Activated CD4-positive, alpha-beta T cell treated with anti-CD3 and anti-CD28 coated beads for 1 hour (primary cell): Measurements from ENCODE around the gene MT3.
"Not testable (repeated sequence)": the region's sequence is repeated elsewhere in the genome, so short reads cannot be mapped to it uniquely, and the experiment has no call there.

Experiments
- DNase-seq: peaks from one replicate; pipeline ENCODE4 v3.0.0-alpha.2; 2020

MT3 gene

DNA sequence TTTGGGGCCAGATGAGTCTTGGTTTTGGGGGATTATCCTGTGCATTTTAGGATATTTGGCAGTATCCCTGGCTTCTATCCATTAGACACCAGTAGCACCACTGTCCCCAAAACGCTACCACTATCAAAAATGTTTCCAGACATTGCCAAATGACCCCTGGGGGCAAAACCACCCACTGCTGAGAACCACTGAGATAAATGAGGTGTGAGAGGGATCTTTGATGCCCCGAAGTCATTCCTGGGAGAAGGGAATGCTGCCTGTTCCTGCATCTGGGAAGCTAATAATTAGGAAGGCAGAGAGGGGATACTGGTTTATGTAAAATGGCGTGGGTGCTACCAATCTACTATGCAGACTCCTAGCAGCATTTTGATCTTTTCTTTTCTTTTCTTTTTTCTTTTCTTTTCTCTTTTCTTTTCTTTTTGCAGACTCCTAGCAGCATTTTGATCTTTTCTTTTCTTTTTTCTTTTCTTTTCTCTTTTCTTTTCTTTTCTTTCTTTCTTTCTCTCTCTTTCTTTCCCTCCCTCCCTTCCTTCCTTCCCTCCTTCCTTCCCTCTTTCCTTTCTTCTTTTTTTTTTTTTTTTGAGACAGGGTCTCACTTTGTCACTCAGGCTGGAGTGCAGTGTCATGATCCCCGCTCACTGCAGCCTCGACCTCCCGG is 8.8 kb upstream of the MT3 start:
- DNase-seq, result no peak

- DNase-seq, result not testable (repeated sequence)
These were observed 6.4 kb upstream of the MT3 start for GRCh38 chr16:56582911-56583310.

GRCh38 chr16:56583351-56584168 is 5.8 kb upstream of the MT3 start:
- no peak for DNase-seq

- no peak for DNase-seq
These were observed 5.1 kb upstream of the MT3 start for GRCh38 chr16:56584276-56584675.

DNA sequence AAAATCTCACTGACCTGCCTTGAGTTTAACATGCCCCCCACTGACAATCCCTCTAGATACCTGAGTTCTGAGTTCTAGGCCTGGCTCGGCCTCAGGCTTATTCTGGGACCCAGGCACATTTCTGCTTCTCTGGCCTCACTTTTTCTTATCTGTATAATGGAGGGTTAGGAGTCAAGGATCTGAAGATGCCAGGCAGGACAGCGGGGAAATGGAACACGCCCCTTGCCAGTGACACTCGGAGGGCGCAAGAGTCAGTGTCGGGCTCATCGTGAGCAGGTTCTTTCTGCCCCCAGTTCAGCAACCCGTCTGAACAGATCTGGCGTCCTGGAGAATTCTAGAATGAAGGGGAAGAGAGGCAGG is 567 bp upstream of the MT3 start:
- no peak for DNase-seq

DNA sequence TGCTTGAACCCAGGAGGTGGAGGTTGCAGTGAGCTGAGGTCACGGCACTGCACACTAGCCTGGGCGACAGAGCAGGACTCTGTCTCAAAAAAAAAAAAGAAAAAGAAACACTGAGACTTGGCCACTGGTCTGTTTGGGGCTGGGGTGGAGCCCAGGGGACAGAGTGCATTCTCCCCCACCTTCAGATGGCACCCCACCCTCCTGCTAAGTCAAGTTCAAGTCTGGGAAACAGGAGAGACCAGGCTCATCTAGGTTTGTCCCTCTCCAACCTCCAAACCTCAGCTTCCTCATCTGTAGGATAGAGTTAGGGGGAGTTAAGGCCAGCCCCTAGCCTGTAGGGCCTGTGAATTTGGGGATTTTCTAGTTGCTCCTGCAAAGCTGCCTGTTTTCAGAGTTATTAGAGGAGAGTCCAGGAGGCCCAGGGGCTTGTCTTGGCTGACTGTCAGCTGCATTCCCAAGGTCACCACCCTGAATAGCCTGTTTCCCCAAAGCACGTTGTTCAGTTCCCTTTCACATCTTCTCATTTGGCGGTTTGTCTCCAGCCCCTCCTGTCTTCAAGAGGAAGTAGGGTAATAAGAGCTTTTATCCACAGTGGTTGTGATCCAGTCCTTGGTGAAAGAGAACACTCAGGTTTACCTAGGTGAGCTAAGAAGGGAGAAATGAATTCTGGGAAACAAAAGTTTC is 2.2 kb downstream of the MT3 start:
- no peak for DNase-seq

DNA sequence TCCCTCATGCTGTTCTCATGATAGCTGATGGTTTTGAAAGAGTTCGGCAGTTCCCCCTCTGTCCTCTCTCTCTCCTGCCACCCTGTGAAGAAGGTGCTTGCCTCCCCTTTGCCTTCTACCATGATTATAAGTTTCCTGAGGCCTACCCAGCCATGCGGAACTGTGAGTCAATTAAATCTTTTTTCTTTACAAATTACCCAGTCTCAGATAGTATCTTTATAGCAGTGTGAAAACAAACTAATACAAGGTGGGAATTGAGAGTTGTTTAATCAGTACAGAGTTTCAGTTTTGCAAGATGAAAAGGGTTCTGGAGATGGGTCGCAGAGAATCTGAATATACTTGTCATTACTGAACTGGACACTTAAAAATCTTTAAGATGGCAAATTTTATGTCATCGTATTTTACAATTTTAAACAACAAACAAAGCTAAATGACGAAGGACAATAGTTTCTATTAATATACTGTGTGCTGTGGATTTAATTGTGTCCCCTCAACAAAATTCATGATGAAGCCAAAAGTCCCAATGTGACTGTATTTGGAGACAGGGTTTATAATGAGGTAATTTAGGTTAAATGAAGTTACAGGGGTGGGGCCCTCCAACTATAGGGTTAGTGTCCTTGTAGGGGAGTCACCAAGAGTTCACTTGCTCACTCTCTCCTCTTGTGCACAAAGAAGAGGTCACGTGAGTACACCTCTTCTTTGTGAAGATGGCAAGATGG is 4.4 kb downstream of the MT3 start:
- no peak for DNase-seq

- no peak for DNase-seq
These were observed 4.9 kb downstream of the MT3 start for GRCh38 chr16:56594292-56594619.

DNA sequence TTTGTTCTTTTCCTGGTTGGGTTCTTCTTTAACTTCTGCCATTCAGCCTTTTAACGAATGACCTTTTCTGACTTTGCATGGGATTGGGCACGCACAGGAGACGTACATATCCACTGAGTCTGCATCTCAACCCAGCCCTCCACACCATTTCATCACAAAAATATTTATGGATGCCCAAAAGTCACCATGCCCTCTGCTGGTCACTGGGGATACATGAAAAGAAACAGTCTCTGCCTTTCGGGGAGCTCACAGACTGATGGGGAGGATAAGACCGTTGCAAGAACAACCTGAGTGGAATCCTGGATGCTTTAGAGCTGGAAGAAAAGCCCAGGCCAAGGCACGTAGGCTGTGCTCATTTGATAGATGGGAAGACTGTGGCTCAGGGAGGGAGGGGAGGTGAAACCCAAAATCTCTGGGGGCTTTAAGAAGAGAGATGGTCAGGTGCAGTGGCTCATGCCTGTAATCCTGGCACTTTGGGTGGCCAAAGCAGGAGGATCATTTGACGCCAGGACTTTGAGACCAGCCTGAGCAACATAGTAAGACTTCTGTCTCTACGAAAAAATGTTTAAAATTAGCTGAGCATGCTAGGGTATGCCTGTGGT is 11.2 kb downstream of the MT3 start:
- no peak for DNase-seq

DNA sequence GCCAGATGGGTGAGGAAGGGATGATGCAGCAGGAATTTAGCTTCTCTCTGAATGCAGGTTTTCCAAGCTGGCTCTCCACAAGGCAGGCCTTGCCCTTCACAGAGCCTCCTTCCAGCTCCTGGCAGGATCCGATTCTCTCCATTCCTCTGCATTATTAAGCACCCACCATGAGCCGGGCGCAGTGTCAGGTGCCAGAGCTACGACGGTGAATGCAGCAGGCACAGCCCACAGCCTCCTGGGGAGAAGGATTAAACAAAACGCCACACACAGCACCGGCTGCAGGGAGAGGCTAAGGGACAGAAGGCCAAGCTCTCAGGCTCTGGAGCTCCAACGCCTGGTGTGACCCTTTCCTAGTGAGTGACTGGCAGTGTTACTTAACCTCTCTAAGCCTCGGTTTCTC is 12.0 kb downstream of the MT3 start:
- no peak for DNase-seq

DNA sequence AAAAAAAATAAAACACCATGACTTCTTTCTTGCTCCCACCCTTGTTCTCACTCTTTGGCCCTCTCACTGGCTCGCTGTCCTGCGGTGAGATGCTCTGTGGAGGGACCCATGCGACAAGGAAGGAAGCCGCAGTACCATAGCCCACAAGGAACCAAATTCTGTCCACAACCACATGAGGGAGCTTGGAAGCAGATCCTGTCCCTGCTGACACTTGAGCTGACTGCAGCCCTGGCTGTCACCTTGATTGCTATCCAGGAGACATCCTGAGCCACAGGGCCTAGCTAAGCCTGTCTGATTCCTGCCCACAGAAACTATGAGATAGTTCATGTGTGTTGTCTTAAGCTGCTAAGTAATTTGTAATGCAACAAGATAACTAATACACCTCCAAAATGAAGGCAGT is 14.3 kb downstream of the MT3 start:
- no peak for DNase-seq

- no peak for DNase-seq
These were observed 15.6 kb downstream of the MT3 start for GRCh38 chr16:56604966-56605365.

DNA sequence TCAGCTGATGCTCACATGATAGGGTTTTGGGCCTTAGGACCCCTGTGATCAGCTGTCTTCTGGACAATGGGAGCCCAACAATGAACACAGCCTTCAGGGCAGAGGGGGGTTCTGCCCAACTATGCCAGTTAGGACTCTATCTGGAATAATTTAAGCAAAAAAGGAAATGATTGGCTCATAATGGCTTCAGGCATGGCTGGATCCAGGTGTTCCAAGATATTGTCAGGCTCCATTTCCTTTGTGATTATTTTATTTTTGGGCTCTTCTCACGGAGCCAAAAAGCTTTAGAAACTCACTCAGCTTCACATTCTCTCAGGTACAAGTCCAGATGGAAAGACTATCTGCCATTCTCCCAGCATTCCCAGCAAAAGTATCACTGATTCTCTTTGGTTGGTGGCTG is 16.1 kb downstream of the MT3 start:
- DNase-seq, result no peak

- DNase-seq, result no peak
These were observed 16.7 kb downstream of the MT3 start for GRCh38 chr16:56606071-56606475.

- no peak for DNase-seq
These were observed 17.3 kb downstream of the MT3 start for GRCh38 chr16:56606476-56607108.

GRCh38 chr16:56607109-56607618 is 17.8 kb downstream of the MT3 start:
- DNase-seq, result no peak

- DNase-seq, result no peak
These were observed 18.3 kb downstream of the MT3 start for GRCh38 chr16:56607675-56608042.

GRCh38 chr16:56608043-56608875 is 18.9 kb downstream of the MT3 start, which contains the start of gene MT2A:
TSS of gene MT2A (plus strand) at chr16:56608584. CDS start at chr16:56608656, 72 bp downstream.
- peak; percentile 79 for DNase-seq

GRCh38 chr16:56608876-56609462 is 19.6 kb downstream of the MT3 start:
- DNase-seq, result no peak

DNA sequence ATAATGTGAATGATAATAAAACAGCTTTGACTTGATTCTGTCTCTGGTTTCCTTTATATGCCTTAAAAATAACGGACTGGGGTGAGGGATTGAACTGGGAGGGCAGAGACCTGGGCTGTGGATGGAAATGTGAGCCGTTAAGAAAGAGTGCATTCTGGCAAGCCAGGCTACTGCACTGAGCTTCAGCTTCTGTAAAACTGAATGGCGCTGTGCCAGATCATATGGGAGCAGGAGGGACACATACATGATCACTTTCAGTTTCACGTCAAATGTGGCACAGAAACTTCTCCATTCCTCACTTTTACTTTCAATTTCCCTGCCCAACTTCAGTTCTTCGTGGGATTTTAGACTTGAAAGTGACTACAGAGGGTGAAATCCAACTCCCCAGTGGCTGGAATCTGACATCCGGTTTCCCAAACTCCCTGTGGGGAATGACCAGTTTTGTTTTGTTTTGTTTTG is 20.2 kb downstream of the MT3 start:
- DNase-seq, result peak; percentile 58
